ENCODE data around the gene KIF19.

DNA sequence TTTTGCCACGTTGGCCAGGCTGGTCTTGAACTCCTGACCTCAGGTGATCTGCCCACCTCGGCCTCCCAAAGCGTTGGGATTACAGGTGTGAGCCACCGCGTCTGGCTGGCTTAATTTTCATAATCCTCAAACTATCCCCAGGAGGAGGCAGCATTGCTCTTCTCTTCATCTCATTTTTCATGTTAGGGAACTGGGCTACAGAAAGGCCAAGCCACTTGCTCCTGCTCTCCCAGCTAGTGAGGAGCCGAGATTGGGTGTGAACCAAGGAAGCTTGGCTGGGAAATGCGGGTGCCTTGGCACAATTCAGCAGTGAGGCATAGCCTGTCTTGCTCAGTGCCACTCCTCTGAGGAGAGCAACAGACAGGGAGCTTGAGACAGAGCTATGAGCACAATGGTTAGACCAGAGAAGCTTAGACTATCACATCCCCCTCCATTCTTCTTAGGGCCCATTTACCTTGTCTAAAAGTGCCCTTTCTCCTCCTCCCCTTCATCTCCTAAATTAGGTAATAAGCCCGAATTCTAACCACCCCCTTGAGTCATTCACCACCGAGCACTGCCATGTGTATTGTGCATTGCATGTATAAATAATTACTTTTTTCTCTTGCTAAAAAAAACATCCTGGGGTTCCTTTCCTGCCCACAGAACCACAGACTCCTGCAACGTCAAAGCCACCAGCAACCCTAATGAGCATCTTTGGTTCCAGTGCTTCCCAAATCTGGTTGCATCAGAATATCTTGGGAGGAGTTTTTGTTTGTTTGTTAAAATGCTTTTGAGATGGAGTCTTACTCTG, 20.0 kb upstream of the KIF19 start:
- TF ChIP-seq, protein P1, sequence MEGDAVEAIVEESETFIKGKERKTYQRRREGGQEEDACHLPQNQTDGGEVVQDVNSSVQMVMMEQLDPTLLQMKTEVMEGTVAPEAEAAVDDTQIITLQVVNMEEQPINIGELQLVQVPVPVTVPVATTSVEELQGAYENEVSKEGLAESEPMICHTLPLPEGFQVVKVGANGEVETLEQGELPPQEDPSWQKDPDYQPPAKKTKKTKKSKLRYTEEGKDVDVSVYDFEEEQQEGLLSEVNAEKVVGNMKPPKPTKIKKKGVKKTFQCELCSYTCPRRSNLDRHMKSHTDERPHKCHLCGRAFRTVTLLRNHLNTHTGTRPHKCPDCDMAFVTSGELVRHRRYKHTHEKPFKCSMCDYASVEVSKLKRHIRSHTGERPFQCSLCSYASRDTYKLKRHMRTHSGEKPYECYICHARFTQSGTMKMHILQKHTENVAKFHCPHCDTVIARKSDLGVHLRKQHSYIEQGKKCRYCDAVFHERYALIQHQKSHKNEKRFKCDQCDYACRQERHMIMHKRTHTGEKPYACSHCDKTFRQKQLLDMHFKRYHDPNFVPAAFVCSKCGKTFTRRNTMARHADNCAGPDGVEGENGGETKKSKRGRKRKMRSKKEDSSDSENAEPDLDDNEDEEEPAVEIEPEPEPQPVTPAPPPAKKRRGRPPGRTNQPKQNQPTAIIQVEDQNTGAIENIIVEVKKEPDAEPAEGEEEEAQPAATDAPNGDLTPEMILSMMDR (IDR thresholded peaks at IDR 0.05; ENCODE audit: borderline replicate concordance, extremely low read depth, low read length, poor library complexity, severe bottlenecking): no peak
- no peak for TF ChIP-seq EZH2 (IDR thresholded peaks at IDR 0.05; ENCODE audit: borderline replicate concordance, low read depth, low read length, severe bottlenecking)

Data from DND-41 (cell line).